GM23338 (cell line): ENCODE data around the gene TMEM204.

Source experiments
- CTCF ChIP-seq, 2 experiments: fragments of 200-600 bp in 1 of 2; sonication (generic) in 1 of 2; conservative IDR thresholded peaks; 2 replicates each; pipeline versions ENCODE4 v1.5.1 to v1.6.1; 2016 to 2017; ENCODE audit warnings: antibody characterized with exemption in 2 of 2, low read depth in 2 of 2, mild to moderate bottlenecking in 2 of 2, moderate library complexity in 1 of 2
- ETS1 ChIP-seq: IDR thresholded peaks from 2 replicates; pipeline ENCODE4 v1.6.1; 2016; ENCODE audit warnings: antibody characterized with exemption
- EZH2 ChIP-seq: fragments of 200-600 bp; sonication (generic); IDR thresholded peaks from one replicate; pipeline ENCODE4 v1.8.0; 2017; ENCODE audit warnings: antibody characterized with exemption, mild to moderate bottlenecking, low read depth; ENCODE audit not compliant: unreplicated experiment
- EZH2phosphoT487 ChIP-seq: fragments of 200-600 bp; sonication (generic); IDR thresholded peaks from one replicate; pipeline ENCODE4 v1.8.1; 2018; ENCODE audit warnings: antibody characterized with exemption; ENCODE audit not compliant: unreplicated experiment
- JUNB ChIP-seq: IDR thresholded peaks from one replicate; pipeline ENCODE4 v1.6.1; 2016; ENCODE audit warnings: antibody characterized with exemption; ENCODE audit not compliant: unreplicated experiment
- POLR2AphosphoS5 ChIP-seq: IDR thresholded peaks from 2 replicates; pipeline ENCODE4 v1.6.1; 2016; ENCODE audit warnings: antibody characterized with exemption, low read depth
- REST ChIP-seq: IDR thresholded peaks from one replicate; pipeline ENCODE4 v1.6.1; 2018; ENCODE audit warnings: antibody characterized with exemption; ENCODE audit not compliant: unreplicated experiment

- TF ChIP-seq CTCF (conservative IDR thresholded peaks at IDR 0.05; ENCODE audit: low read depth in 2 of 2), result no peak
- no peak for TF ChIP-seq POLR2AphosphoS5
- TF ChIP-seq EZH2phosphoT487, result no peak
- TF ChIP-seq JUNB, result no peak
- TF ChIP-seq EZH2, result no peak
- TF ChIP-seq REST, result no peak
- no peak for TF ChIP-seq ETS1
Measured at GRCh38 chr16:1485847-1486496, 47.5 kb upstream of the TMEM204 start.
